Loucy (cell line): ENCODE measurements around the gene RNASEL.

Experiments used
- H2AFZ ChIP-seq: fragments of 200-600 bp; sonication (generic); 2 replicates; pipeline ENCODE4 v1.6.0; 2016; ENCODE audit warnings: antibody characterized with exemption, mild to moderate bottlenecking, low read length, moderate library complexity
- H3F3A ChIP-seq: fragments of 200-600 bp; 2 replicates; pipeline ENCODE4 v1.6.0; 2016; ENCODE audit warnings: antibody characterized with exemption, low read depth, mild to moderate bottlenecking
- H3K27me3 ChIP-seq: fragments of 200-600 bp; sonication (generic); 2 replicates; pipeline ENCODE4 v1.6.1; 2014; ENCODE audit warnings: low read length, mild to moderate bottlenecking; ENCODE audit not compliant: insufficient read depth, poor library complexity, severe bottlenecking
- H3K36me3 ChIP-seq: fragments of 200-600 bp; sonication (generic); 2 replicates; pipeline ENCODE4 v1.6.1; 2016; ENCODE audit warnings: low read length; ENCODE audit not compliant: insufficient read depth
- H3K4me1 ChIP-seq: fragments of 200-600 bp; sonication (generic); 2 replicates; pipeline ENCODE4 v1.5.1; 2014; ENCODE audit warnings: low read length, mild to moderate bottlenecking; ENCODE audit not compliant: insufficient read depth, poor library complexity, severe bottlenecking
- H3K4me2 ChIP-seq: fragments of 200-600 bp; sonication (generic); 2 replicates; pipeline ENCODE4 v1.6.0; 2014; ENCODE audit warnings: antibody characterized with exemption, low read length, low read depth, mild to moderate bottlenecking; ENCODE audit not compliant: poor library complexity, severe bottlenecking
- H3K4me3 ChIP-seq: fragments of 200-600 bp; sonication (generic); 2 replicates; pipeline ENCODE4 v1.5.1; 2014; ENCODE audit warnings: low read length, mild to moderate bottlenecking, mixed read lengths; ENCODE audit not compliant: poor library complexity, severe bottlenecking
- H3K79me2 ChIP-seq: fragments of 200-600 bp; sonication (generic); 2 replicates; pipeline ENCODE4 v1.6.1; 2014; ENCODE audit warnings: low read length; ENCODE audit not compliant: insufficient read depth
- H3K9ac ChIP-seq: fragments of 200-600 bp; sonication (generic); 2 replicates; pipeline ENCODE4 v1.6.0; 2014; ENCODE audit warnings: mild to moderate bottlenecking, low read depth, low read length, moderate library complexity; ENCODE audit not compliant: poor library complexity, severe bottlenecking
- H3K9me2 ChIP-seq: fragments of 200-600 bp; sonication (generic); replicated peaks from 2 replicates; pipeline ENCODE4 v1.6.1; 2016; ENCODE audit warnings: low read depth, low read length, mixed read lengths
- H3K9me3 ChIP-seq: fragments of 200-600 bp; sonication (generic); 2 replicates; pipeline ENCODE4 v1.6.1; 2014; ENCODE audit warnings: mild to moderate bottlenecking, antibody characterized with exemption, low read length, low read depth; ENCODE audit not compliant: insufficient read depth
- H4K20me1 ChIP-seq: fragments of 200-600 bp; sonication (generic); 2 replicates; pipeline ENCODE4 v1.6.0; 2014; ENCODE audit warnings: antibody characterized with exemption, low read length, mild to moderate bottlenecking; ENCODE audit not compliant: insufficient read depth, poor library complexity, severe bottlenecking
- EZH2phosphoT487 ChIP-seq: fragments of 200-600 bp; IDR thresholded peaks from 2 replicates; pipeline ENCODE4 v1.6.1; 2018; ENCODE audit warnings: antibody characterized with exemption, mild to moderate bottlenecking, moderate library complexity, borderline replicate concordance
- TF ChIP-seq, protein P1 (sequence below): fragments of 200-600 bp; sonication (generic); conservative IDR thresholded peaks from 2 replicates; pipeline ENCODE4 v1.5.1; 2014; ENCODE audit warnings: mild to moderate bottlenecking, antibody characterized with exemption, low read length

The RNASEL gene

DNA sequence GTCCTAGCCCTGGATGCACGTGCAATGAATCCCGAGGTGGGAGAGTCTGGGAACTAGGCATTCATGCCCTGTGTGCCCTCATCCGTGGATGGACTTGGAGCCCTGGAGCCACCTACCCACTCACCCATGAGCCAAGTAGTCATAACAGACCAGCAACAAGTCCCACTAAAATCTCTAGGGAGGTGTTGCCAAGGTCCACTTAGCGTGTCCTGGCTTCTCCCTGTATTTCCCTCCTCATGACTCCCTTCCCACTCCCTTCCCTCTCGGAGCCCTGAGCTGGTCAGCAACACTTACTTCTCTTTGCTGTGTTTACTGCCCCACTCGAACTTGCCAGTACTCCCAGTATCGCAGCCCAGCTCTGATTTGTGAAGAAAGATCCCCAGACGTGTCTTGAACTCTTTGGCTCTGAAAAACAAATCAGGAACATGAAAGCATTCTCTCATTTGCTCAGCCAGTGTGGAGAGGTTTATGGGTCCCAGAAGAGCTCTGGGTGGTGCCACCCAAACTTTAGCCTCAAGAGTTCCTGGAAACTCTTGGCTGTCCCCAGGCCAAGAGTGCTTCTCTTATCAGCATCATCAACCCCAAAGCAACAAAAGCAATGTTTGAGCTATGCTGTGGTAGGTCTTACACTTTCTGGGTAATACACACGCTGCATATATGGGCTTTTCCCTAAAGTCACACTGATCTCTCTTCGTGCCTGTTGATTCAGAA is 14.0 kb upstream of the RNASEL start:
- H4K20me1 ChIP-seq = no peaks in the 10 kb centered on the region
- H3K79me2 ChIP-seq = 0 out of 2 replicates have a peak, but pooled peaks cover 2% of the 10 kb centered on the region
- peak overlapping the region; percentile 84 for H3K4me2 ChIP-seq
- peaks cover 31% of the 10 kb centered on the region for H3K4me1 ChIP-seq
- no peak overlapping the region for H2AFZ ChIP-seq
- H3K9ac ChIP-seq = peak overlapping the region; percentile 71
- no peaks in the 10 kb centered on the region for H3K36me3 ChIP-seq
- H3K27me3 ChIP-seq = no peaks in the 10 kb centered on the region
- TF ChIP-seq EZH2phosphoT487 = no peak
- TF ChIP-seq, protein P1, sequence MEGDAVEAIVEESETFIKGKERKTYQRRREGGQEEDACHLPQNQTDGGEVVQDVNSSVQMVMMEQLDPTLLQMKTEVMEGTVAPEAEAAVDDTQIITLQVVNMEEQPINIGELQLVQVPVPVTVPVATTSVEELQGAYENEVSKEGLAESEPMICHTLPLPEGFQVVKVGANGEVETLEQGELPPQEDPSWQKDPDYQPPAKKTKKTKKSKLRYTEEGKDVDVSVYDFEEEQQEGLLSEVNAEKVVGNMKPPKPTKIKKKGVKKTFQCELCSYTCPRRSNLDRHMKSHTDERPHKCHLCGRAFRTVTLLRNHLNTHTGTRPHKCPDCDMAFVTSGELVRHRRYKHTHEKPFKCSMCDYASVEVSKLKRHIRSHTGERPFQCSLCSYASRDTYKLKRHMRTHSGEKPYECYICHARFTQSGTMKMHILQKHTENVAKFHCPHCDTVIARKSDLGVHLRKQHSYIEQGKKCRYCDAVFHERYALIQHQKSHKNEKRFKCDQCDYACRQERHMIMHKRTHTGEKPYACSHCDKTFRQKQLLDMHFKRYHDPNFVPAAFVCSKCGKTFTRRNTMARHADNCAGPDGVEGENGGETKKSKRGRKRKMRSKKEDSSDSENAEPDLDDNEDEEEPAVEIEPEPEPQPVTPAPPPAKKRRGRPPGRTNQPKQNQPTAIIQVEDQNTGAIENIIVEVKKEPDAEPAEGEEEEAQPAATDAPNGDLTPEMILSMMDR = no peak
- H3K4me3 ChIP-seq = peak overlapping the region; percentile 76
- H3K9me3 ChIP-seq = no peaks in the 10 kb centered on the region
- H3F3A ChIP-seq = no peaks in the 10 kb centered on the region; the same call in 1 of the 2 replicates
- H3K9me2 ChIP-seq = no peaks in the 10 kb centered on the region

DNA sequence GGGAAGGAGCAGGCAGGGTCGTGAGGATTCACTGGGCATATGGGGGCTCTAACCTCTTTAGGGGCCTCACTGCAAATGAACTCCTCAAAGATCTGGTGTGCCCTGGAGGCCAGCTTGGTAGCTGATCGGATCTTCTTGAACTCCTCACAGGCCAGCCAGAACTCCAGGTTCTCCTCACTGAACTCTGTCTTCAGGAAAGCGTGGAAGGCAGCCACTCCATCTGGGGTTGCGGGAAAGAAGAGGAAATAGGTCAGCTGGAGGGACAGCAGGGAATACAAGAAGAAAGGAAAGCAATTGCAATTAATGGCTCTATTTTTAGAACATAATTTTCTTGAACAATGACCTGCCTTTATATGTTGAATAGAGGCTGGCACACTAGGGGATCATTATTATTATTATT is 12.9 kb upstream of the RNASEL start:
- Histone ChIP-seq H3K4me2 (peak overlapping the region; percentile 11), H3K9ac (no peak overlapping the region), H3K4me1 (peaks cover 25% of the 10 kb centered on the region), H4K20me1 (no peaks in the 10 kb centered on the region), H3K9me2 (no peaks in the 10 kb centered on the region), H2AFZ (no peak overlapping the region), H3K27me3 (no peaks in the 10 kb centered on the region), H3K9me3 (no peaks in the 10 kb centered on the region), H3K36me3 (no peaks in the 10 kb centered on the region), H3K79me2 (0 out of 2 replicates have a peak, but pooled peaks cover 2% of the 10 kb centered on the region), H3K4me3 (no peak overlapping the region), H3F3A (no peaks in the 10 kb centered on the region; the same call in 1 of the 2 replicates)
- no peak for TF ChIP-seq EZH2phosphoT487
- TF ChIP-seq, protein P1 = no peak

GRCh38 chr1:182601416-182601786 is 12.3 kb upstream of the RNASEL start:
- Histone ChIP-seq H4K20me1 (no peaks in the 10 kb centered on the region), H3K79me2 (0 out of 2 replicates have a peak, but pooled peaks cover 2% of the 10 kb centered on the region), H3K9ac (no peak overlapping the region), H2AFZ (no peak overlapping the region), H3K4me2 (peak overlapping the region; percentile 11), H3K9me3 (no peaks in the 10 kb centered on the region), H3K9me2 (no peaks in the 10 kb centered on the region), H3K4me1 (peaks cover 23% of the 10 kb centered on the region), H3F3A (no peaks in the 10 kb centered on the region; the same call in 1 of the 2 replicates), H3K27me3 (no peaks in the 10 kb centered on the region), H3K4me3 (no peak overlapping the region), H3K36me3 (no peaks in the 10 kb centered on the region)
- TF ChIP-seq, protein P1 = peak; percentile 95
- TF ChIP-seq EZH2phosphoT487 = no peak
